Measurements from ENCODE around the gene ITSN2.

ITSN2 gene

DNA sequence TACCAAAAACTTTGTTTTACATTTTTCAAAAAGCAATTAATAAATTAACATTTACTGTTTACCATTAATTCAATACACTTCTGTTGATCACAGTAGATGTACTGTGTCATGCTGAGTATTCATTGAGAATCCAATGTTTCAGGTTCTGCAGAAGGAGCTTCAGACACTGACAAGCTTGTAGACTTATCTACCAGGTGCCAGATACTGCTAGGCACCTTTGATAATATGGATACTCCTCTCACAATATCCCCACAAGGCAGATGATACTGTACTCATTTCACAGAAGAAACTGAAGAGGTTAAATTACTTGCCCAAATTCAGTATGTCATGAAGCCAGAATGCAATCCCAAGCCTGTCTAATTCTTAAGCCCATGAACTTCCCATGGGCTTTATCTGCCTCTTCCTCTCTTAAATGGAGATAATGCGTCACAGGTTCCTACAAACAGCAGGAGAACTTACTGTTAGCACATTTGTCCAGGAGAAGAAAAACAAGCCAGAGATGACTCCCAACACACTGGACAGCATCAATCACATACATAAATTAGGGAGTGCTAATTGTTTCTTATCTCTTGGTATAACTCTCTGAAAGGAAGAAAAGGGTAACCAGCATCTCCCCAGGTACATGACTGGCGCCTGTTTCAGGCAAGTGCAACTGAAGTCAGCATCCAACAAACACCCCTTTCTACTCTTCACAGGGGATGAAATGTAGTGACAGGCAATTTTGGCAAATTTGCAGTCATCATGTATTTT lies 27.4 kb downstream of the ITSN2 start:
- peak; percentile 63 for DNase-seq

DNA sequence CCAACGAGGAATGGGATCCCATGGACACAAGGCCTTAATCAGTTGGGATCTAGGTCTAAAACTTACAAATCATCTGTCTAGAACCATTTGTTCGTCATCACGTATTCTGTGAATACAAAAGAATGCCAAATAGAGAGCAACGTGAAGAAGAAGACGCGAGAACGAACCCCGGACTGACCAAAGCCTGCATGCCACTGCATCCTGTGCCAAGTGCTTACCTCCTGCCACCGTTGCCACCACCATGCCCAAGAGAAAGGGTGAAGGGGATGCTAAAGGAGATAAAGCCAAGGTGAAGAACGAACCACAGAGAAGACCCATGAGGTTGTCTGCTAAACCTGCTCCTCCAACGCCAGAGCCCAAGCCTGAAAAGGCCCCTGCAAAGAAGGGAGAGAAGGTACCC lies 30.2 kb downstream of the ITSN2 start:
- DNase-seq = no peak

GRCh38 chr2:24329700-24330099 lies 30.6 kb downstream of the ITSN2 start:
- DNase-seq = peak; percentile 51

DNA sequence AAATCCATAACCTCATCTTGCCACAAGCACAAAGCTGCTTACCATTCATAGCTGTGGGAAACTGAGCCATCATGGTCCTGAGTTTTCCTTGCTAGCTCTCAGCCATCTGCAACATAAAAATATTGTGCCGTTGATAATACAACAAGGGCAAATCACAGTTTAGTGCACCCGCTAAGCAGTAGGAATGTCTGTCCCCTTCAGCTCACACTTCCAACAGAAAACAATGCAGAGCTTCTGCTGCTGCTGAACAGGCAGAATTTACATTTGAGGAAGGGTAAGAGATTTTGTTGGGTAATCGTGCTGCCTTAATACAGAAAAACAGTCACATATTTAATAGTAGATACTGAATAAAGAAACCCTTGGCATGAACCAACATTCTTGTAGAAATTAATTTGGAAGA lies 32.3 kb downstream of the ITSN2 start:
- no peak for DNase-seq

- DNase-seq = no peak
These were observed 42.8 kb downstream of the ITSN2 start for GRCh38 chr2:24317491-24317920.

DNA sequence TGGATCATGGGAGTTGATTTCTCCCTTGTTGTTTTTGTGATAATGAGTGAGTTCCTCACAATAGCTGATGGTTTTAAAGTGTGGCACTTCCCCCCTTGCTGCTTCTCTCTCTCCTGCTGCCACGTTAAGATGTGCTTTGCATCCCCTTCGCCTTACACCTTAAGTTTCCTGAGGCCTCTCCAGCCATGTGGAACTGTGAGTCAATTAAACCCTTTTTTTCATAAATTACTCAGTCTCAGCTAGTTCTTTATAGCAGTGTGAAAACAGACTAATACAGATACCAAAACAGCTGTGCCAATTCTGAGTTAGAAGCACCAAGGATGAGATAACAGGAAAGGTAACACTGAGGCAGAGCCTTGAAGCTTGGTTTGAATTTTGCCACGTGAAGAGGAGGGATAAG lies 44.7 kb downstream of the ITSN2 start:
- no peak for DNase-seq

GRCh38 chr2:24313744-24314632 lies 46.3 kb downstream of the ITSN2 start:
- no peak for DNase-seq

DNA sequence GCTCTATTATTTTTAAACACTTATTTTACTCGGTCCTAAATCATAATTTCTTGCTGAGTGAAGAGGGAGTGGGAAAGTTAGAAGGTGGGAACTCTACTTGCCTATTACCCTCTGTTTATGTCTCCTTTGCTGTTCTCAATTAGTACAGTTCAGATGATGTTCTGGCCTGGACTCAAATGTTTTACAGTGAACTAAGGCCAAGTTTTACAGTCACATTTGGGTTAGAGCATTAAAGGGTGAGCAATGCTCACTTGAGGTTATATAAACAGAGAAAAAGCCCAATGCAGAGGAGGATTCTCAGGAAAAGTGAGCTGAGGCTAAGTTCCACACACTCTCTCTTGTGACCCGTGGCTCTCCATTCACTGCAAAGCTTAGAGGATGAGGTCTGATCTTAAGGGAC lies 52.4 kb downstream of the ITSN2 start:
- DNase-seq = no peak

GRCh38 chr2:24304631-24305030 lies 55.7 kb downstream of the ITSN2 start:
- DNase-seq = no peak

DNA sequence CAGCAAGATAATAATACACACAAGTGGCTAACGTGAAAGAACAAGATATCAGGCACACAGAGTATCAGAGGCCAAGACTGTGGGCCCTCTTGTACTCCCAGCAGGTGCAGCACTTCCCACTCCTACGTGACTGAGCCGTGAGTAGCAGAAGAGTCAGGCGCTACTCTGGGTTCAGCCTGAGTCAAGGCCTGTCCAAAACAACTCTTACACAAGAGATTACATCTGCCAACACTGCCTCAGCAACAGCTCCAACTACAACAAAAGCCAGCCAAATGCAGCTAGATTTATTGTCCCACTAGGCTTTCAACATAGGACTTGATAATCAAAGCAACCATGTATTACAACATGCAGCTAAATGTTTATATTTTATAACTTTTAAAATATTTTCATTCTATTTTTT lies 56.2 kb downstream of the ITSN2 start:
- peak; percentile 20 for DNase-seq

GRCh38 chr2:24301599-24301998 lies 58.7 kb downstream of the ITSN2 start:
- DNase-seq = no peak

- no peak for DNase-seq
These were observed 62.7 kb downstream of the ITSN2 start for GRCh38 chr2:24297663-24298062.

GRCh38 chr2:24287171-24287570 lies 73.2 kb downstream of the ITSN2 start:
- DNase-seq = no peak

- no peak for DNase-seq
These were observed 74.7 kb downstream of the ITSN2 start for GRCh38 chr2:24285484-24286152.

DNA sequence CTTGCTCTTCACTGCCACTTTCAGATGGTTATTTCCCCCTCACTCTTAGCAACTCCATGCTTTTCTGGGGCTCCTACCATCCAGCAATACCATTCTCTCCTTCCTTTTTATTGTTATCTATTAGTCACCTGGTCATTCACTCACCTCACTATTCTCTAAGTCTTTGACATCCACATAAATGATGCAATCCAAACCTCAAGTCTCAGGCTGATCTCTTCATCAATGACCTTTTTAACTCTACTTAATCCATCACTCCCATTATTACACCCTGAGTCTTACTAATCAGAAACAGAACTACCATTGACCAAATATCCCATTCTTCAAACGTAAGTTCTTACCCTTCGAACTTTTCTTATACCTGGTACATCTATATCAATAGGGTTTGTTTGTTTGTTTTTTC lies 79.7 kb downstream of the ITSN2 start:
- no peak for DNase-seq

GRCh38 chr2:24280161-24280560 lies 80.2 kb downstream of the ITSN2 start:
- DNase-seq = no peak

- no peak for DNase-seq
These were observed 83.9 kb downstream of the ITSN2 start for GRCh38 chr2:24276349-24276899.

DNA sequence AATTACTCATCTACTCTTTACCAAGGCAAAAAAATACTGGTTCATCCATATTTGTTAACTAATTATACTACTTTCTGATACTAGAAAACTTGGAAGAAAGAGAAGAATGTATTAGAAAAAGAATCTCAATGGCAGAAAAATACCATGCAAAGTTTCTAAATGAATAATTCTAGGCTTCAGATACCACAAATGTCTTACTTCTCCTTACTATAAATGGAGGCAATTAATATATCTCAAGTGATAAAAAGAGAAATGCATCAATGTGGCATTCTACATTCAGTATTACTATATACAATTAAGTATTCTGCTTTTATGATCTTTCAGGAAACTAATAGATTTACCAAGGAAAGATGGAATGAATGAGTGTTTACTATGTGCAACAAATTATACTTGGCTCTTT lies 85.5 kb downstream of the ITSN2 start:
- DNase-seq = no peak

- no peak for DNase-seq
These were observed 86.7 kb downstream of the ITSN2 start for GRCh38 chr2:24273598-24273997.

GRCh38 chr2:24272907-24273306 lies 87.4 kb downstream of the ITSN2 start:
- DNase-seq = no peak

- no peak for DNase-seq
These were observed 88.1 kb downstream of the ITSN2 start for GRCh38 chr2:24272161-24272802.

DNA sequence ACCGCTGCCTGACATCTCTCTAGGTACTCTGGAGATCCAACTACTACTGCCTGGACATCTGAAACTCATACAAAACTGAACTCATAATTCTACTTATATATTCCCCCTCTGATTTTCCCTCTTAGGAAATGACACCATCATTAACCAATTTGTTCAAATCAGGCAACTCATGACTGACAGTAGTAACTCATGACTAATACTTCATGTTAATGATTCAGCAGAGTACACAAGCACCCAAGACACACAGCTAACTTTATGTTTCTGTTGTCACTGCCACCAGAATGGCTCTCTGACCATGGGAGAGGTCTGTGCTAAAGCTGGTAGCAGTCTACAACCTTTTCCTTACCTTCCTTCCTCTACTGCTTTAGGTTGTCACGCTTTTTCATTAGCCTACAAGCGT lies 91.1 kb downstream of the ITSN2 start:
- no peak for DNase-seq

DNA sequence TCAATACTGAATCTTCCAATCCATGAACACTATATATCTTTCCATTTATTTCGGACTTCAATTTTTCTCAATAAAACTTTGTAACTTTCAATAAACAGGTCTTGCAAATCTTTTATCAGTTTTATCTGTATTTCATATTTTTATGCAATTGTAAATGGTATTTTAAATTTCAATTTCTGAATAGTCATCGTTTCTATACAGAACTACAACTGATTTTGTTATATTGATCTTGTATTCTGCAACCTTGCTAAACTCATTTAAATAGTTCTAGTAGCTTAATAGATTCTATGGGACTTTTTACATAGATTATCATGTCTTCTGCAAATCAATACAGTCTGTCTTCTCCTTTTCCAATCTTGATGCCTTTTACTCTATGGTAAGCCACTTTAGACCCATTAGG lies 95.1 kb downstream of the ITSN2 start:
- DNase-seq = no peak

Measured in hematopoietic multipotent progenitor cell treated with erythropoietin and hydrocortisone succinate and interleukin-3 and kit ligand, for 6 days (in vitro differentiated cells).